Natural killer cell (primary cell): ENCODE measurements around the gene CYFIP2. TPM values are rescaled to one million over a fixed set of nuclear protein-coding genes. Genes with fewer than 3 reads are reported as not detected.

Experiments used
- ATAC-seq, 3 donors: fragments of 150-1000 bp in 2 of 3; fragments of 200-7000 bp in 1 of 3; cut with Tn5 transposase; 1 replicate in 1 of 3; 2 replicates in 2 of 3; pipeline ENCODE4 v1.10.0; 2021; ENCODE audit warnings: mild to moderate bottlenecking in 2 of 3, moderate library complexity in 2 of 3
- DNase-seq, 2 donors: peaks; one replicate each; pipeline versions ENCODE4 v3.0.0 to v3.0.0-alpha.2; 2013 to 2021; ENCODE audit warnings: mixed read lengths in 1 of 2
- H3K27ac ChIP-seq: one replicate; pipeline ENCODE4 v1.5.1; 2013; ENCODE audit warnings: mild to moderate bottlenecking, low read length
- H3K27me3 ChIP-seq: one replicate; pipeline ENCODE4 v1.6.1; 2013; ENCODE audit warnings: low read length; ENCODE audit not compliant: control insufficient read depth, insufficient read depth
- H3K36me3 ChIP-seq: one replicate; pipeline ENCODE4 v1.6.1; 2013; ENCODE audit warnings: low read length; ENCODE audit not compliant: control insufficient read depth, insufficient read depth
- H3K4me1 ChIP-seq: one replicate; pipeline ENCODE4 v1.6.1; 2013; ENCODE audit warnings: low read length; ENCODE audit not compliant: control insufficient read depth, insufficient read depth
- H3K4me3 ChIP-seq: one replicate; pipeline ENCODE4 v1.5.1; 2013; ENCODE audit warnings: low read length
- H3K9me3 ChIP-seq: one replicate; pipeline ENCODE4 v1.6.1; 2013; ENCODE audit warnings: low read length; ENCODE audit not compliant: control insufficient read depth, insufficient read depth
- H3K27ac Mint-ChIP-seq, 2 donors: one replicate each; pipeline ENCODE4 v1.8.0; 2022; ENCODE audit warnings: mild to moderate bottlenecking in 2 of 2, mixed read lengths in 2 of 2, moderate library complexity in 1 of 2
- H3K27me3 Mint-ChIP-seq, 2 donors: one replicate each; pipeline ENCODE4 v1.8.0; 2022; ENCODE audit warnings: low read depth in 2 of 2, mixed read lengths in 2 of 2
- H3K36me3 Mint-ChIP-seq: one replicate; pipeline ENCODE4 v1.8.0; 2022; ENCODE audit warnings: mixed read lengths
- H3K4me1 Mint-ChIP-seq, 2 donors: one replicate each; pipeline ENCODE4 v1.8.0; 2022; ENCODE audit warnings: mixed read lengths in 2 of 2
- H3K4me3 Mint-ChIP-seq: one replicate; pipeline ENCODE4 v1.8.0; 2022; ENCODE audit warnings: mild to moderate bottlenecking, moderate library complexity, mixed read lengths
- H3K9me3 Mint-ChIP-seq, 2 donors: one replicate each; pipeline ENCODE4 v1.8.0; 2022; ENCODE audit warnings: mixed read lengths in 2 of 2
- WGBS: methylation state at CpG from one replicate; pipeline ENCODE4 v1.1.7; 2013; ENCODE audit warnings: missing lambda C conversion rate; ENCODE audit not compliant: insufficient coverage; 5-methylcytosine and 5-hydroxymethylcytosine counted together
- intact Hi-C: fragments of 100-400 bp; cut with micrococcal nuclease; formaldehyde crosslinking; loops from one replicate; pipeline ENCODE4 v1.14.2; 2022
- total RNA-seq, 4 donors: library from RNA; stranded (reverse); fragments of 120-200 nt in 1 of 4; gene quantifications; one replicate each; pipeline versions ENCODE4 v1.2.3 to v1.2.4, GENCODE V29; 2013 to 2022
- TF ChIP-seq, protein P1 (sequence below): fragments of 200-600 bp; IDR thresholded peaks from one replicate; pipeline ENCODE4 v1.8.0; 2022; ENCODE audit warnings: antibody characterized with exemption

Gene CYFIP2
- total RNA-seq, 3 donors from 2014 or later (not counting 1 experiment from before 2014, with no cell fraction given) = 464 to 542 (median 532) TPM

DNA sequence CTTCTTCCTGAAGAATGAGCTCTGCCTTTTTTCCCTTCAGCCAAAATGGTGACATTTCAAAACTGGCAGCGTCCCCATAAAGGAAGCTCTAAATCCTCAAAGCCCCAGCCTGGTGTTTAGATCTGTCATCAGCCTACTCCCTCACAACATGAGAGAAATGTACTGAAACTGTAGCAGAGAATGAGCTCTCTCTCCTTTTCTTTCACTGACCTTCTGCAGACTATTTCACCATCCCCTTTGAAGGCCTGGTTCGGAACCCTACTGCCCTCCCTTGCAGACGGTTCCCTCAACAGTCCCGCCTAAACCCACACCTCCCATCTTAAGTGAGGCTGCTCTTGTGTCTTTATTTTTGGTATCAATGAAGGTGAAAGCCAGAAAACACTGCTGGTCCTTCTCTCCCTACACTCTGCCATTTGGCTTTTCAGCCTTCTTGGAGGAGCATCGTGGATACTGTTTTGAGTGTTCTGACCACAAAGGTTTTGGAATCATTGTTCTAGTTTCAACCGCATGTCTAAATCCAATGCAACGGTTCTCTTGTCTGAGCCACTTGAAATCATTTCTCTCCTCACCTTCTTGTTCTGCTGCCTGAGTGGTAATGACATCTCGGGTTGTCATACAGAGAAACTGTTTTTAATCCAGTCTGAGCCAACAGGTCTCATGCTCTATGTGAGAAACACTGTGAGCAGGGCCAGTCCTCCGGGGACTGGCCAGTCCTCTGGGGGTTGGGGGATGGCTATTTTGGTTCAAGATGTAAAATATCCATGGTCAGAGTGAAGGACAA, 46.2 kb upstream of the CYFIP2 start:
- H3K9me3 ChIP-seq = no peaks in the 10 kb centered on the region
- Mint-ChIP-seq H3K36me3 (peaks cover 33% of the 10 kb centered on the region), H3K4me3 (no peak overlapping the region), H3K4me1 (peaks cover 68 to 70% of the 10 kb centered on the region in 2 donors), H3K27ac (peak overlapping the region; percentile 76), H3K9me3 (no peaks in the 10 kb centered on the region), H3K27me3 (no peaks in the 10 kb centered on the region)
- peaks cover 60% of the 10 kb centered on the region for H3K36me3 ChIP-seq
- TF ChIP-seq, protein P1, sequence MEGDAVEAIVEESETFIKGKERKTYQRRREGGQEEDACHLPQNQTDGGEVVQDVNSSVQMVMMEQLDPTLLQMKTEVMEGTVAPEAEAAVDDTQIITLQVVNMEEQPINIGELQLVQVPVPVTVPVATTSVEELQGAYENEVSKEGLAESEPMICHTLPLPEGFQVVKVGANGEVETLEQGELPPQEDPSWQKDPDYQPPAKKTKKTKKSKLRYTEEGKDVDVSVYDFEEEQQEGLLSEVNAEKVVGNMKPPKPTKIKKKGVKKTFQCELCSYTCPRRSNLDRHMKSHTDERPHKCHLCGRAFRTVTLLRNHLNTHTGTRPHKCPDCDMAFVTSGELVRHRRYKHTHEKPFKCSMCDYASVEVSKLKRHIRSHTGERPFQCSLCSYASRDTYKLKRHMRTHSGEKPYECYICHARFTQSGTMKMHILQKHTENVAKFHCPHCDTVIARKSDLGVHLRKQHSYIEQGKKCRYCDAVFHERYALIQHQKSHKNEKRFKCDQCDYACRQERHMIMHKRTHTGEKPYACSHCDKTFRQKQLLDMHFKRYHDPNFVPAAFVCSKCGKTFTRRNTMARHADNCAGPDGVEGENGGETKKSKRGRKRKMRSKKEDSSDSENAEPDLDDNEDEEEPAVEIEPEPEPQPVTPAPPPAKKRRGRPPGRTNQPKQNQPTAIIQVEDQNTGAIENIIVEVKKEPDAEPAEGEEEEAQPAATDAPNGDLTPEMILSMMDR = no peak
- DNase-seq (no peak), ATAC-seq (no peak)
- intact Hi-C loops = no loop called here
- no peak overlapping the region for H3K27ac ChIP-seq
- WGBS = 71% methylated on average over 6 of the region's 9 CpGs
- peaks cover 61% of the 10 kb centered on the region for H3K4me1 ChIP-seq
- H3K27me3 ChIP-seq = no peaks in the 10 kb centered on the region
- no peak overlapping the region for H3K4me3 ChIP-seq

- H3K9me3 Mint-ChIP-seq = no peaks in the 10 kb centered on the region
- Histone ChIP-seq H3K27me3 (no peaks in the 10 kb centered on the region), H3K9me3 (no peaks in the 10 kb centered on the region), H3K4me1 (peaks cover 38% of the 10 kb centered on the region), H3K4me3 (no peak overlapping the region), H3K36me3 (peaks cover 72% of the 10 kb centered on the region), H3K27ac (peak overlapping the region; percentile 36)
- intact Hi-C loops = no loop called here
- DNase-seq (peak in 1 of 2 donors; percentile 43), ATAC-seq (peak; percentile 22 to 48 (median 37))
- peak overlapping the region; percentile 50 for H3K4me3 Mint-ChIP-seq
- H3K4me1 Mint-ChIP-seq = peaks cover 51 to 54% of the 10 kb centered on the region in 2 donors
- no peaks in the 10 kb centered on the region for H3K27me3 Mint-ChIP-seq
- WGBS = 28% methylated on average over 5 of the region's 5 CpGs
- TF ChIP-seq, protein P1 = no peak
- H3K27ac Mint-ChIP-seq = peak overlapping the region; percentile 87 to 88
- peaks cover 47% of the 10 kb centered on the region for H3K36me3 Mint-ChIP-seq
Measured at GRCh38 chr5:157221959-157222358, 44.0 kb upstream of the CYFIP2 start.

DNA sequence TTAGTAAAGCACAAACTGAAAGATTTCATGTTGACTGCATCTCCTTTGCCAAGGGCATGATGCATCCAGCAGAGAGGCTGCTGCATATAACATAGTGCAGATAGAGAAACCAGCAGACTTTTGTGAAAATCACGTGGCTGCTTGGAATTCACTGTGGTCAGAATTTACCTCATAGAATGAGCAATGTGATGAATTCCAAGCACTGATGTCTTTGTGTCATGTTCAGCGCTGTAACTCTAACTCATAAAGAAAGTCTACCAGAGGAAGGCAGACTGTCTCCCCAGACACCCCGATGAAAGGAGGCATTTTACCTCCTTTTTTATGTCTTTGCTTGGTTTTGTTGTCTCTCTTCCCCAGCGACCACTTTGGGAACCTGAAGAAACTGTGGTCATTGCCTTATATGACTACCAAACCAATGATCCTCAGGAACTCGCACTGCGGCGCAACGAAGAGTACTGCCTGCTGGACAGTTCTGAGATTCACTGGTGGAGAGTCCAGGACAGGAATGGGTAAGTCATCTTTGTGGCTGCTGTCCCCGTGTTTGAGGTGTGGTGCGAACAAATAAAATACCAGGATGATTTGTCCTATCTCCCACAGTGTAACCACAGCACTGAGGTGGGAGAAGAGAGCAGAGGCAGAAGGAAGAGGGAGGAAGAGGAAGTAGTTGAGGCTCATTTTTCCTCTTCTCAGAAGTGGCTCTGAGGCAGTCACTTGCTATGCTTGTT, 43.3 kb upstream of the CYFIP2 start:
- Histone ChIP-seq H3K9me3 (no peaks in the 10 kb centered on the region), H3K36me3 (peaks cover 70% of the 10 kb centered on the region), H3K27me3 (no peaks in the 10 kb centered on the region), H3K27ac (peak overlapping the region; percentile 36), H3K4me3 (no peak overlapping the region), H3K4me1 (peaks cover 31% of the 10 kb centered on the region)
- H3K4me3 Mint-ChIP-seq = peak overlapping the region; percentile 50
- no peaks in the 10 kb centered on the region for H3K27me3 Mint-ChIP-seq
- no peaks in the 10 kb centered on the region for H3K9me3 Mint-ChIP-seq
- peaks cover 46 to 47% of the 10 kb centered on the region in 2 donors for H3K4me1 Mint-ChIP-seq
- intact Hi-C loops = no loop called here
- peak in 1 of 2 donors; percentile 82 for DNase-seq
- 62% methylated on average over 10 of the region's 10 CpGs for WGBS
- H3K36me3 Mint-ChIP-seq = peaks cover 45% of the 10 kb centered on the region
- TF ChIP-seq, protein P1 = no peak
- ATAC-seq = peak; percentile 56 to 76 (median 69)
- peak overlapping the region; percentile 87 to 88 for H3K27ac Mint-ChIP-seq
